HG02885 (cell line): ENCODE results near the gene TEKTIP1.
"Not testable (repeated sequence)": the region's sequence is repeated elsewhere in the genome, so short reads cannot be mapped to it uniquely, and the experiment has no call there.

Experiments used
- ATAC-seq: cut with Tn5 transposase; IDR thresholded peaks from one replicate; pipeline ENCODE4 v1.9.1; 2021; ENCODE audit warnings: mild to moderate bottlenecking; ENCODE audit not compliant: unreplicated experiment, poor library complexity

The TEKTIP1 gene

DNA sequence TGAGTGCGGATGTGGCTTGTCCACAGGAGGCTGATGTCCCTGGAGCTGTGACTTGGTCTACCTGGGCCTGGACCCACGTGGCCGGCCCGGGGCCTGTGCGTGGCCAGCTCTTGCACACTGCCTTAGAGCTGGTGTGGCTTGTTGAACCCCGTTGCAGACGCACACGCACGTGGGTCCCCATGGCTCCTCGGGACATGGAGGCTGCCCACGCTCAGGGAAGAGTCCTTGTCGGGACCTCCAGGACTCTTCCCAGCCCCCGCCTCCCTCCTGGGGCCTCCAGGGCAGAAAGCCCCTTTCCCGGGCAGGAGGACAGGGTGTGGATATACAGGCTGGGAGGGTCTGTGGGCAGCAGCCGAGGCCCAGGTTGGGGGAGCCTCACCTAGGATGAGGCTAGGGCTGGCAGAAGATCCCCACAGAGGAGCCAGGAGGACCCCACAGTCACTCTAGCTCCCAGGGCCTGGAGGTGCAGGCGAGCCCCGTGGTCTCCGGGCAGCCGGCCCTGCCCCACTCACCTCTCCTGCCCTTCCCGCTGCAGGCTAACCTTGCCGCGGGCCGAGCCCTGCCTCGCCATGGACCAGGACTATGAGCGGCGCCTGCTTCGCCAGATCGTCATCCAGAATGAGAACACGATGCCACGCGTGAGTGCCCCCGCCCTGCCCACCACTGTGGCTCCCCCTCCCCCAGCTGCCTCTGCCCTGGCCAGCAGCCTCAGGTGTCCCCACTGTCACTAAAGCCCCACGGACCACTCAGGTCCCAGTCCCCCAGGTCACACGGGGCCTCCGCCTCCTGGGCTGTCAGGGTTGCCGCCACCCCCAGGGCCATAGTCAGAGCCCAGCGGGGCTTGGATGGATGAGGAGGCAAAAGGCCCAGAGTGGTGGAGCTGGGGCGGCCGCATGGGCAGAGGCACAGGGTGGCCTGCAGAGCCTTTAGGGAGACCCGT is 16.3 kb upstream of the TEKTIP1 start:
- no peak for ATAC-seq

- ATAC-seq = no peak
These were observed 15.5 kb upstream of the TEKTIP1 start for GRCh38 chr19:3523361-3524077.

DNA sequence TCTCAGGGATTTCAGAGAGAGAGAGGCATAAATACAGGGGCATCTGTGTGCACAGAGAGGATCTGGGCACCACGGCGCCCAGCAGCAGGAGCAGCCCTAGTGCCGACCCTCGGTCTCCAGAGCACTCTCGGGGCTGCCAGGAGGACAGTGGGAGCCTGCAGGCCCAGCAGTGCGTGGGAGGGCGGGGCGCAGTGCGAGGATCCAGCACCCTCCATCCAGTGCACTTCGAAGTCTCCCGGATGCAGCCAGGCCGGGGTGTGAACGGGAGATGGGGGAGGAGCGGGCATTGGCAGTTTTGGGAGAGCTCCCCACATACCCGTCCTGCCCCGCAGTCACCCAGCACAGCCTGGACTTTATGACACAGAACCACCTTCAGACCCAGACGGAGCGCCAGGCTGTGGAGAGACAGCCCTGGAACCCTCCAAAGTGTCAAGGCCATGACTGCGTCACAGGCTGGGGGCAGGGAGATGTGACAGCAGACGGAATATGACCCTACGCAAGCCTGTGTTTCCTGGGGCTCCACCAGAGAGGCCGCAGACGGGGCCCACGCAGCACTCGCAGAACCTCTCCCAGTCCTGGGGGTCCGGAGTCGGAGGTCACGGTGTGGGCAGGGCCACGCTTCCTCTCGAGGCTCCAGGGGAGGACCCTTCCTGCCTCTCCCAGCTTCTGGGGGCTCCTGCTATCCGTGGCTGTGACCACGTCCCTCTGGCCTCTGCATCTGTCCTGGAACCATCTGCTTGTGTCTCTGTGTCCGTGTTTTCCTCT is 14.7 kb upstream of the TEKTIP1 start:
- no peak for ATAC-seq

- ATAC-seq = no peak
These were observed 14.0 kb upstream of the TEKTIP1 start for GRCh38 chr19:3524904-3525451.

DNA sequence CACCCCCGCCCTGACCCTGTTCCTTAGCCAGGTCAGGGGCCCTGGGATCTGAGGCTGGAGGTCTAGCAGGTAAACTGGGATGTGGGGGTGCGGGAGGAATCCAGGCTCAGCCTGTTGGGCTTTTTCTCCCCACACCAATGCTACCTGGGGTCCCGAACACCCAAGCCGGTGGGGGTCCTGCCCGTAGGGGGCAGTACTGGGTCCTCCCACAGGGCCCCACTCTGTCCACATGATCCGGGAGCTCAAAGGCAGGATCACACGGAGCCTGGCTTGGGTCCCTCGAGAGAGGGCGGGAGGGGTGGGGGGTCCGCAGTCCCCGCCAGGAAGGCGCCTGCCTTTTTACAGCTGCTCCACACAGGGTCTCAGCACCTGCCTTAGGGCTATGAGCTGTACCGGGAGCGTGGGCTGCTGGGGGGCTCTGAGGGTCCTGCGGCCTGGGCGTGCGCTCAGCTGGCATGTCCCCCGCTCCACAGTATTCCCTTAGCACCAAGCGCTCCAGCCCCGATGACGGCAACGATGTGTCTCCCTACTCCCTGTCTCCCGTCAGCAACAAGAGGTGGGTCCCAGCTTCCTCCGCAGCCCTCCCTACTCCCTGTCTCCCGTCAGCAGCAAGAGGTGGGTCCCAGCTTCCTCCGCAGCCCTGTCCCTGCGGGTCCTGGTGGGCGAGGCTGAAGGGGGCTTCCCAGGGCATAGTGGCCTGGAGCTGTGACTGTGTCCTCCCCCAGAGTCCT is 12.3 kb upstream of the TEKTIP1 start:
- ATAC-seq = no peak

DNA sequence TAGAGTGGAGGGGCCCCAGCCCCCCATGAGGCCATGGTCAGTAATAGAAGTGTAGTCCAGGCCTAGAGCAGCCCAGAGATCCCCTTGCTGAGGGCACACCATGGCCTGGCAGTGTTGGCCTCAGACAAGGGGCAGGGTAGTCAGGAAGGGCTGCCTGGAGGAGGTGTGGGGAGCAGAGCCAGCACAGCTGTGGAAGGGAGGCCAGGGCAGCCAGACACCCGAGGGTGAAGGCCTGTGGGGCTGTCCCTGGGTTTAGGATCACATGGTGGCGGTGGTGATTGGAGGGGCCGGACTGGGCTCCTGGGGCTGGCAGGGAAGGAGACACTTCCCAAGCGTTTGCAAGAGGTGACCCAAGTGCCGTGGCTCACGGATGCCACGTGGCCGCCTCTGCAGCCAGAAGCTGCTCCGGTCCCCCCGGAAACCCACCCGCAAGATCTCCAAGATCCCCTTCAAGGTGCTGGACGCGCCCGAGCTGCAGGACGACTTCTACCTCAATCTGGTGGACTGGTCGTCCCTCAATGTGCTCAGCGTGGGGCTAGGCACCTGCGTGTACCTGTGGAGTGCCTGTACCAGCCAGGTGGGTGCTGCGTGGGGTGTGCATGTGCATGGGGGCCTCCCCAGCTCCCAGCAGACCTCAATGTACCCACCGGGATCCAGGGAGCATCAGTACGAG is 11.6 kb upstream of the TEKTIP1 start:
- ATAC-seq = no peak

DNA sequence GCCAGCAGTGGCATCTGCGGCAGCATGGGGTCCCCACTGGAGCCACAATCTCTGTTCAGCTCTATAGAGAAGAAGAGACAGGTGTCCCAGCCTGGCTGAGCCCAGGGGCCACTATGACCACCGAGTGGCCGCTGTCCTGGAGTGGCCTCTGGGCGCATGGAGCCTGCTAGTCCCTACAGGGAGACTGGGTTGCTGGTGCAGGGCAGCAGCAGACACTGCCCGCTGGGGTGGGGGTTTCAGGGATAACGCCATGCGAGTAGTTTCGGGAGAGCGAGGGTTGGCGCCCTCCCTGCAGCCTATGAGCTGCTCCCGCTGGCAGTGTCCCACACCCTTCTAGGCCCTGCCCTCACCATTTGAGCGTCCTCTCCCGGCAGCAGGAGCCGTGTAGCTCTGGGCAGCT is 10.9 kb upstream of the TEKTIP1 start:
- no peak for ATAC-seq

DNA sequence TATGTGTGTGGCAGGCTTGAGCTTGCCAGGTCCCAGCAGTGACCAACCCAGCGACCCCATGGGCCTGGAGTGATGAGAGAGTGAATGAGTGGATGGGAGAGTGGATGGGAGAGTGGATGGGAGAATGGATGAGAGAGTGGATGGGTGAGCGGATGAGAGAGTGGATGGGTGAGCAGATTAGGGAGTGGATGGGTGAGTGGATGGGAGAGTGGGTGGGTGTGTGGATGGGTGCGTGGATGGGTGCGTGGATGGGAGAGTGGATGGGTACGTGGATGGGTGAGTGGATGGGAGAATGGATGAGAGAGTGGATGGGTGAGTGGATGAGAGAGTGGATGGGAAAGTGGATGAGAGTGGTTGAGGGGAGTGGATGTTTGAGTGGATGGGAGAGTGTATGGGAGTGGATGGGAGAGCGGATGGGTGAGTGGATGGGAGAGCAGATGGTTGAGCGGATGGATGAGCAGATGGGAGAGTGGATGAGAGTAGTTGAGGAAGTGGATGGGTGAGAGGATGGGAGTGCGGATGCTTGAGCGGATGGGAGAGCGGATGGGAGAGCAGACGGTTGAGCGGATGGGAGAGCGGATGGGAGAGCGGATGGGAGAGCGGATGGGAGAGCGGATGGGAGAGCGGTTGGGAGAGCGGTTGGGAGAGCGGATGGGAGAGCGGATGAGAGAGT is 10.3 kb upstream of the TEKTIP1 start:
- ATAC-seq = no peak

- ATAC-seq = not testable (repeated sequence)
These were observed 9.7 kb upstream of the TEKTIP1 start for GRCh38 chr19:3529299-3529698.

- no peak for ATAC-seq
These were observed 8.6 kb upstream of the TEKTIP1 start for GRCh38 chr19:3530389-3530788.

DNA sequence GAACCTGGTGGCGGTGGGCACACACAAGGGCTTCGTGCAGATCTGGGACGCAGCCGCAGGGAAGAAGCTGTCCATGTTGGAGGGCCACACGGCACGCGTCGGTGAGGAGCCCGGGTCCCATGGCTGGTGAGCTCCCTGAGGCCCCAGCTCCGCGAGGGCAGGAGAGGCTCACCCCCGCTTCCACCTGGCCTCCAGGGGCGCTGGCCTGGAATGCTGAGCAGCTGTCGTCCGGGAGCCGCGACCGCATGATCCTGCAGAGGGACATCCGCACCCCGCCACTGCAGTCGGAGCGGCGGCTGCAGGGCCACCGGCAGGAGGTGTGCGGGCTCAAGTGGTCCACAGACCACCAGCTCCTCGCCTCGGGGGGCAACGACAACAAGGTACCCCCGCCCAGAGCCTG is 7.3 kb upstream of the TEKTIP1 start:
- ATAC-seq = no peak

DNA sequence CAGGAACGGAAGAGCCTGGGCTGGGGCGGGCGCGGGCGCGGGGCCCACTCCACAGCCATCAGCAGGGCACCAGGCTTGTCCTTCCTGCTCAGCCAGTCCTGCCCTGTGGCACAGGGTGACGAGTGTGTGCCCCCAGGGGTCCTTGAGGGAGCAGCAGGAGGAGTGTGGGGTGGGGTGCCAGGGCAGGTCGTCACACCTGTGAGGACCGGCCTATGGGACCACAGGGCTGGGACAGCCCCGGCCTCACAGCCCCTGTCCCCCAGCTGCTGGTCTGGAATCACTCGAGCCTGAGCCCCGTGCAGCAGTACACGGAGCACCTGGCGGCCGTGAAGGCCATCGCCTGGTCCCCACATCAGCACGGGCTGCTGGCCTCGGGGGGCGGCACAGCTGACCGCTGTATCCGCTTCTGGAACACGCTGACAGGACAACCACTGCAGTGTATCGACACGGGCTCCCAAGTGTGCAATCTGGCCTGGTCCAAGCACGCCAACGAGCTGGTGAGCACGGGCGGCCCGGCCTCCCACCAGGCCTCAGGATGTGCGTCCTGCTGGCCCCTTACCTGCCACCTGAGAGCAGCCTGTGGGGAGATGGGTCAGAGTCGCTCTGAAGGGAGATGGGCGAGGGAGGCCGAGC is 6.7 kb upstream of the TEKTIP1 start:
- no peak for ATAC-seq

- no peak for ATAC-seq
These were observed 5.9 kb upstream of the TEKTIP1 start for GRCh38 chr19:3533033-3533432.

DNA sequence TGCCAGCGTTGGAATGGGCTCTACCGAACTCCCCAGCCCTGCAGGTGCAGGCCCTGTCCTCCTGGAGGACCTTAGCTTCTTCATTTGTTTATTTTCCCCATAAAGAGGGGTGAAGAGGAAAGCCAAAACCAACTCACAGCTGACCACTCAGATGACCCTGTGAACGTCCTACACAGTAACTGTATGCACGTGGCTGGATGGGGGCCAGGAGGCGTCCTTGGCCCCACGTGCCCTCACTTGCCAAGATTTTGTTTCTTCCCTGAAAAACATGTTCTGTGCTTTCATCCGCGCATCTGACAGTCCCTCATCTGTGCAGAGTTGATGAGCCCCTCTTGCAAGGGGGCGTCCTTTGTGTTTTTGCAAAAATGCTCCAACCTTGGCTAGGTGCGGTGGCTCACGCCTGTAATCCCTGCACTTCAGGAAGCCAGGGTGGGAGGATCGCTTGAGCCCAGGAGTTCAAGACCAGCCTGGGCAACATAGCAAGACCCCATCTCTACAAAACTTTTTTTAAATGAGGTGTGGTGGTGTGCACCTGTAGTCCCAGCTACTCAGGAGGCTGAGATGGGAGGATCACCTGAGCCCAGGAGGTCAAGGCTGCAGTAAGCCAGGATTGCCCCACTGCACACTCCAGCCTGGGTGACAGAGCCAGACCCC is 5.3 kb upstream of the TEKTIP1 start:
- no peak for ATAC-seq

GRCh38 chr19:3534375-3535234 is 4.4 kb upstream of the TEKTIP1 start:
- ATAC-seq = no peak

GRCh38 chr19:3535235-3535535 is 3.8 kb upstream of the TEKTIP1 start:
- no peak for ATAC-seq

DNA sequence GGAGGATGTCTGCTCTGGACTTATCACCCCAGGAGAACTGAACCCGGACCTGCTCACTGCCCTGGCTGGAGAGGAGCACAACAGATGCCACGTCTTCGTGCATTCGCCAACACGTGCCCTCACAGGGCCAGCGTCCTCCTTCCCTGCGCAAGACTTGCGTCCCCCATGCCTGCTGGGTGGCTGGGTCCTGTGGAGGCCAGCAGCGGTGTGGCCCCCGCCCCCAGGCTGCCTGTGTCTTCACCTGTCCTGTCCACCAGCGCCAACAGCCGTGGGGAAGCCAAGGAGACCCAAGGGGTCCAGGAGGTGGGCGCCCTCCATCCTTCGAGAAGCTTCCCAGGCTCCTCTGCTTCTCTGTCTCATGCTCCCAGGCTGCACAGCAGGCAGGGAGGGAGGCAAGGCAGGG is 3.4 kb upstream of the TEKTIP1 start:
- ATAC-seq = no peak
